HCT116 (cell line): Measurements from ENCODE around the gene ABLIM1. TPM values are rescaled to one million over a fixed set of nuclear protein-coding genes. Genes with fewer than 3 reads are reported as not detected.

Source experiments
- ATAC-seq: fragments of 200-7000 bp; cut with Tn5 transposase; 2 replicates; pipeline ENCODE4 v1.9.1; 2020; ENCODE audit warnings: mild to moderate bottlenecking, moderate library complexity
- BruUV-seq: library from RNA; stranded (reverse); fragments of 400-500 nt; replicated peaks from 2 replicates; lab custom pipeline; 2021; lab: Mats Ljungman, UMichigan
- CTCF ChIA-PET: fragments of 300-600 bp; sonication (Branson Sonifier 250); formaldehyde crosslinking; loops from one replicate; lab custom pipeline; 2021; ENCODE audit warnings: antibody characterized with exemption; lab: Charles Lee
- POLR2A ChIA-PET: fragments of 300-600, 350-600 bp; sonication (Branson Sonifier 250); formaldehyde crosslinking; loops from one replicate; lab custom pipeline; 2021; ENCODE audit warnings: antibody characterized with exemption; lab: Charles Lee
- RAD21 ChIA-PET, 2 experiments: fragments of 300-600 bp; sonication (Branson Sonifier 250); formaldehyde crosslinking; loops; one replicate each; lab custom pipeline; 2023; ENCODE audit warnings: low total read pairs in 2 of 2; ENCODE audit not compliant: uncharacterized antibody in 2 of 2, unreplicated experiment in 2 of 2, low non-redundant PET in 1 of 2; lab: Charles Lee
- DNase-seq: peaks from one replicate; pipeline ENCODE4 v3.0.0-alpha.2; 2010; ENCODE audit warnings: low read depth, low spot score
- H2AFZ ChIP-seq: fragments of 200-600 bp; shearing (Covaris generic), sonication (generic); 2 replicates; pipeline ENCODE4 v1.6.1; 2017; ENCODE audit warnings: low read depth, mixed run types, mixed read lengths, antibody characterized with exemption, low read length; ENCODE audit not compliant: poor library complexity, severe bottlenecking
- H3K27ac ChIP-seq: 2 replicates; pipeline ENCODE4 v1.5.1; 2012; ENCODE audit warnings: low read depth, low read length
- H3K27me3 ChIP-seq: fragments of 200-600 bp; sonication (generic); 2 replicates; pipeline ENCODE4 v1.6.1; 2016; ENCODE audit warnings: mixed run types, low read length, mixed read lengths; ENCODE audit not compliant: insufficient read depth
- H3K36me3 ChIP-seq, 2 experiments: fragments of 200-500 bp in 1 of 2; fragments of 200-600 bp in 1 of 2; sonication (Bioruptor generic) in 1 of 2; sonication (generic) in 1 of 2; 2 replicates each; pipeline versions ENCODE4 v1.5.1 to v1.6.1; 2014 to 2016; ENCODE audit warnings: low read length in 2 of 2, inconsistent platforms in 1 of 2, mixed read lengths in 1 of 2, mixed run types in 1 of 2; ENCODE audit not compliant: insufficient read depth in 2 of 2, control insufficient read depth in 1 of 2
- H3K4me1 ChIP-seq, 2 experiments: fragments of 200-600 bp in 1 of 2; sonication (generic) in 1 of 2; 2 replicates each; pipeline versions ENCODE4 v1.5.1 to v1.6.1; 2012 to 2017; ENCODE audit warnings: low read length in 2 of 2, inconsistent platforms in 1 of 2, mild to moderate bottlenecking in 1 of 2, mixed read lengths in 1 of 2, mixed run types in 1 of 2, moderate library complexity in 1 of 2; ENCODE audit not compliant: insufficient read depth in 2 of 2, control insufficient read depth in 1 of 2
- H3K4me2 ChIP-seq: fragments of 200-600 bp; sonication (generic); 2 replicates; pipeline ENCODE4 v1.6.1; 2017; ENCODE audit warnings: mixed run types, low read length, mixed read lengths
- H3K4me3 ChIP-seq, 2 experiments: fragments of 200-600 bp in 1 of 2; sonication (generic) in 1 of 2; replicated peaks in 1 of 2; 2 replicates each; pipeline ENCODE4 v1.5.1; 2011 to 2016; ENCODE audit warnings: low read length in 2 of 2, control low read depth in 1 of 2, low read depth in 1 of 2, mild to moderate bottlenecking in 1 of 2, mixed read lengths in 1 of 2, mixed run types in 1 of 2
- H3K79me2 ChIP-seq: fragments of 200-600 bp; sonication (generic); 2 replicates; pipeline ENCODE4 v1.6.1; 2017; ENCODE audit warnings: mild to moderate bottlenecking, mixed run types, low read length, moderate library complexity, mixed read lengths; ENCODE audit not compliant: insufficient read depth
- H3K9ac ChIP-seq: fragments of 200-600 bp; sonication (generic); 2 replicates; pipeline ENCODE4 v1.6.1; 2016; ENCODE audit warnings: low read length, mixed read lengths
- H3K9me2 ChIP-seq: fragments of 200-600 bp; sonication (generic), shearing (Covaris generic); 2 replicates; pipeline ENCODE4 v1.6.1; 2017; ENCODE audit warnings: mixed run types, mild to moderate bottlenecking, moderate library complexity; ENCODE audit not compliant: insufficient read depth
- H3K9me3 ChIP-seq, 2 experiments: fragments of 200-500 bp in 1 of 2; fragments of 200-600 bp in 1 of 2; sonication (Bioruptor generic) in 1 of 2; sonication (generic) in 1 of 2; 2 replicates each; pipeline ENCODE4 v1.6.1; 2014 to 2017; ENCODE audit warnings: low read length in 2 of 2, mixed read lengths in 2 of 2, inconsistent platforms in 1 of 2, low read depth in 1 of 2, mild to moderate bottlenecking in 1 of 2, mixed run types in 1 of 2, moderate library complexity in 1 of 2; ENCODE audit not compliant: control insufficient read depth in 1 of 2, insufficient read depth in 1 of 2
- H4K20me1 ChIP-seq: fragments of 200-600 bp; sonication (generic), shearing (Covaris generic); 2 replicates; pipeline ENCODE4 v1.6.1; 2017; ENCODE audit warnings: mixed run types, mild to moderate bottlenecking, moderate library complexity; ENCODE audit not compliant: insufficient read depth
- ATF3 ChIP-seq: IDR thresholded peaks from 2 replicates; pipeline ENCODE4 v1.6.1; 2012
- CBX3 ChIP-seq: IDR thresholded peaks from 2 replicates; pipeline ENCODE4 v1.6.1; 2012; ENCODE audit warnings: low read depth
- CEBPB ChIP-seq: IDR thresholded peaks from 2 replicates; pipeline ENCODE4 v1.6.1; 2012; ENCODE audit warnings: low read depth
- CTCF ChIP-seq, 3 experiments: fragments of 200-600 bp in 1 of 3; sonication (generic) in 1 of 3; IDR thresholded peaks in 2 of 3; conservative IDR thresholded peaks in 1 of 3; 2 replicates each; pipeline ENCODE4 v1.5.1; 2012 to 2017; ENCODE audit warnings: low read depth in 2 of 3, low read length in 2 of 3, antibody characterized with exemption in 1 of 3, borderline replicate concordance in 1 of 3, control low read depth in 1 of 3, mild to moderate bottlenecking in 1 of 3, mixed read lengths in 1 of 3, mixed run types in 1 of 3, moderate library complexity in 1 of 3; ENCODE audit not compliant: insufficient read depth in 1 of 3
- EGR1 ChIP-seq: IDR thresholded peaks from 2 replicates; pipeline ENCODE4 v1.6.1; 2012; ENCODE audit warnings: low read depth
- ELF1 ChIP-seq: IDR thresholded peaks from 2 replicates; pipeline ENCODE4 v1.6.1; 2012; ENCODE audit warnings: low read depth, borderline replicate concordance
- EZH2 ChIP-seq: fragments of 200-600 bp; sonication (generic); IDR thresholded peaks from 2 replicates; pipeline ENCODE4 v1.6.1; 2017; ENCODE audit warnings: antibody characterized with exemption, mixed run types
- FOSL1 ChIP-seq: IDR thresholded peaks from 2 replicates; pipeline ENCODE4 v1.6.1; 2012; ENCODE audit warnings: low read depth
- JUND ChIP-seq: IDR thresholded peaks from 2 replicates; pipeline ENCODE4 v1.6.1; 2012
- MAX ChIP-seq: IDR thresholded peaks from 2 replicates; pipeline ENCODE4 v1.6.1; 2012
- POLR2AphosphoS5 ChIP-seq: IDR thresholded peaks from 2 replicates; pipeline ENCODE4 v1.6.1; 2011; ENCODE audit warnings: mild to moderate bottlenecking, low read depth, low read length, moderate library complexity
- RAD21 ChIP-seq: IDR thresholded peaks from 2 replicates; pipeline ENCODE4 v1.6.1; 2012; ENCODE audit warnings: low read depth, mild to moderate bottlenecking
- SP1 ChIP-seq: IDR thresholded peaks from 2 replicates; pipeline ENCODE4 v1.6.1; 2012; ENCODE audit warnings: low read depth
- TCF7L2 ChIP-seq: IDR thresholded peaks from 2 replicates; pipeline ENCODE4 v1.7.0; 2011; ENCODE audit warnings: borderline replicate concordance, inconsistent platforms; ENCODE audit not compliant: insufficient read depth, insufficient read length; ENCODE audit errors: extremely low read depth
- YY1 ChIP-seq: IDR thresholded peaks from 2 replicates; pipeline ENCODE4 v1.6.1; 2011; ENCODE audit warnings: low read length, low read depth, moderate library complexity, mild to moderate bottlenecking; ENCODE audit not compliant: insufficient replicate concordance; ENCODE audit errors: extremely low read depth
- ZNF274 ChIP-seq: fragments of 200-500 bp; sonication (Bioruptor generic); IDR thresholded peaks from 2 replicates; pipeline ENCODE4 v1.6.1; 2014; ENCODE audit warnings: mild to moderate bottlenecking, low read depth, low read length, inconsistent platforms
- intact Hi-C: fragments of 100-400 bp; cut with micrococcal nuclease; formaldehyde crosslinking; loops from 2 replicates; pipeline ENCODE4 v1.10.0; 2022
- total RNA-seq: library from RNA; stranded (reverse); gene quantifications from one replicate; pipeline ENCODE4 v1.2.1, GENCODE V29; 2021; ENCODE audit not compliant: unreplicated experiment

Gene ABLIM1
- total RNA-seq, 1 experiment from 2014 or later = 96.2 TPM

GRCh38 chr10:114408968-114409444 lies 249.1 kb downstream of the ABLIM1 start:
- intact Hi-C loops = no loop called here
- BruUV-seq = no TSS peak
- no peak for ATAC-seq
- DNase-seq = no peak
- Histone ChIP-seq H3K4me3 (no peak overlapping the region), H3K79me2 (no peaks in the 10 kb centered on the region), H3K9me3 (no peaks in the 10 kb centered on the region), H3K36me3 (no peaks in the 10 kb centered on the region)
- TF ChIP-seq FOSL1 (no peak), RAD21 (no peak), TCF7L2 (no peak), EGR1 (no peak), JUND (no peak), SP1 (no peak), MAX (no peak), YY1 (no peak), CTCF (IDR thresholded peaks at IDR 0.05 in 2 of 3, conservative IDR thresholded peaks at IDR 0.05 in 1 of 3; ENCODE audit: borderline replicate concordance in 1 of 3, insufficient read depth in 1 of 3, low read depth in 2 of 3, low read length in 2 of 3) (no peak), CBX3 (no peak), ZNF274 (no peak), ELF1 (no peak), POLR2AphosphoS5 (no peak), EZH2 (no peak), CEBPB (no peak), ATF3 (no peak)
- TF ChIP-seq, all 23 proteins: peak for 0
- H3K9me2 ChIP-seq = no peaks in the 10 kb centered on the region
- no peaks in the 10 kb centered on the region for H4K20me1 ChIP-seq
- no peak overlapping the region for H3K27ac ChIP-seq
- peaks cover 13 to 27% of the 10 kb centered on the region in 2 experiments for H3K4me1 ChIP-seq
- RAD21 ChIA-PET = no interaction called here
- peaks cover 13% of the 10 kb centered on the region; the same call in 1 of the 2 replicates for H3K27me3 ChIP-seq
- CTCF ChIA-PET = interaction anchor here (0.7 to 1.7 kb wide), 2 partner anchors 9 to 105 kb away, joined by 3 to 5 read pairs; no protein-coding TSS in a partner anchor
- H3K9ac ChIP-seq = no peak overlapping the region
- H2AFZ ChIP-seq = no peak overlapping the region
- POLR2A ChIA-PET = no interaction called here
- no peak overlapping the region for H3K4me2 ChIP-seq
